Peyer's patch (tissue), 4 donors: Measurements from ENCODE around the gene RASSF1.

ENCODE experiments used
- CTCF ChIP-seq, 6 experiments: fragments of 450-650 bp in 4 of 6; fragments of 200-600 bp in 2 of 6; sonication (generic) in 1 of 6; IDR thresholded peaks; one replicate each; pipeline ENCODE4 v1.5.1; 2017 to 2019; ENCODE audit warnings: antibody characterized with exemption in 6 of 6, mild to moderate bottlenecking in 3 of 6, moderate library complexity in 1 of 6
- POLR2A ChIP-seq, 2 donors: fragments of 450-650 bp; IDR thresholded peaks; one replicate each; pipeline ENCODE4 v1.5.1; 2017; ENCODE audit warnings: antibody characterized with exemption in 2 of 2, mild to moderate bottlenecking in 2 of 2, moderate library complexity in 2 of 2

- TF ChIP-seq CTCF (IDR thresholded peaks at IDR 0.05) (no peak), POLR2A (IDR thresholded peaks at IDR 0.05) (no peak)
These were observed 28.5 kb upstream of the RASSF1 start for GRCh38 chr3:50369012-50369670.
